Endothelial cell of umbilical vein (primary cell): ENCODE data around the gene MRPL42. TPM values are rescaled to one million over a fixed set of nuclear protein-coding genes. Genes with fewer than 3 reads are reported as not detected.

Experiments
- BruUV-seq: library from RNA; stranded (reverse); fragments of 400-500 nt; replicated peaks from 2 replicates; lab custom pipeline; 2021; lab: Mats Ljungman, UMichigan
- CTCF ChIA-PET: fragments of 300-600, 350-600 bp; sonication (Branson Sonifier 250); formaldehyde crosslinking; loops from one replicate; lab custom pipeline; 2021; ENCODE audit warnings: antibody characterized with exemption, inconsistent platforms; lab: Charles Lee
- POLR2A ChIA-PET: fragments of 300-600, 350-600 bp; sonication (Branson Sonifier 250); formaldehyde crosslinking; loops from one replicate; lab custom pipeline; 2021; ENCODE audit warnings: antibody characterized with exemption, inconsistent platforms; lab: Charles Lee
- DNase-seq: peaks from one replicate; pipeline ENCODE4 v3.0.0-alpha.2; 2011; ENCODE audit warnings: low read depth, low spot score
- FAIRE-seq: peaks from 2 replicates; lab custom pipeline; 2011; peaks lifted over from hg19 to GRCh38; lab: Jason Lieb, UNC
- H2AFZ ChIP-seq: 2 replicates; pipeline ENCODE4 v1.6.0; 2012; ENCODE audit warnings: low read depth, low read length, control low read depth, inconsistent platforms
- H3K27ac ChIP-seq: 2 replicates; pipeline ENCODE4 v1.5.1; 2011; ENCODE audit warnings: low read depth, mild to moderate bottlenecking, control low read depth, low read length, moderate library complexity; ENCODE audit not compliant: insufficient read depth
- H3K27me3 ChIP-seq, 2 experiments: 2 replicates each; pipeline versions ENCODE4 v1.6.0 to v1.6.1; 2011; ENCODE audit warnings: low read length in 2 of 2, mixed read lengths in 1 of 2; ENCODE audit not compliant: control insufficient read depth in 2 of 2, insufficient read depth in 2 of 2
- H3K36me3 ChIP-seq, 2 experiments: 2 replicates in 1 of 2; 3 replicates in 1 of 2; pipeline ENCODE4 v1.5.1; 2011; ENCODE audit warnings: low read length in 2 of 2, mild to moderate bottlenecking in 1 of 2, moderate library complexity in 1 of 2; ENCODE audit not compliant: control insufficient read depth in 2 of 2, insufficient read depth in 2 of 2; ENCODE audit errors: extremely low read depth in 1 of 2
- H3K4me1 ChIP-seq: 3 replicates; pipeline ENCODE4 v1.5.1; 2011; ENCODE audit warnings: mild to moderate bottlenecking, low read length; ENCODE audit not compliant: control insufficient read depth, insufficient read depth; ENCODE audit errors: extremely low read depth
- H3K4me2 ChIP-seq: 2 replicates; pipeline ENCODE4 v1.6.1; 2011; ENCODE audit warnings: low read length, control low read depth, mixed read lengths; ENCODE audit not compliant: insufficient read depth
- H3K4me3 ChIP-seq, 3 experiments: fragments of 200-600 bp in 1 of 3; sonication (generic), shearing (Covaris generic) in 1 of 3; replicated peaks in 1 of 3; 2 replicates each; pipeline ENCODE4 v1.5.1; 2011 to 2016; ENCODE audit warnings: control low read depth in 3 of 3, low read length in 3 of 3, mild to moderate bottlenecking in 2 of 3, inconsistent platforms in 1 of 3, low read depth in 1 of 3, moderate library complexity in 1 of 3; ENCODE audit not compliant: insufficient read depth in 1 of 3
- H3K79me2 ChIP-seq: 2 replicates; pipeline ENCODE4 v1.6.0; 2012; ENCODE audit warnings: low read length, inconsistent platforms; ENCODE audit not compliant: control insufficient read depth, insufficient read depth
- H3K9ac ChIP-seq: replicated peaks from 2 replicates; pipeline ENCODE3; 2011; ENCODE audit warnings: low read length, control low read depth; ENCODE audit not compliant: insufficient read depth; ENCODE audit errors: extremely low read depth
- H3K9me1 ChIP-seq: replicated peaks from 3 replicates; pipeline ENCODE4 v1.6.0; 2011; ENCODE audit warnings: mild to moderate bottlenecking, low read length; ENCODE audit not compliant: control insufficient read depth, insufficient read depth; ENCODE audit errors: extremely low read depth
- H3K9me3 ChIP-seq: replicated peaks from 2 replicates; pipeline ENCODE4 v1.5.1; 2012; ENCODE audit warnings: low read length, inconsistent platforms; ENCODE audit not compliant: control insufficient read depth, insufficient read depth
- H4K20me1 ChIP-seq: replicated peaks from 2 replicates; pipeline ENCODE3; 2011; ENCODE audit warnings: mild to moderate bottlenecking, low read length; ENCODE audit not compliant: control insufficient read depth, insufficient read depth; ENCODE audit errors: extremely low read depth
- EZH2 ChIP-seq: IDR thresholded peaks from 2 replicates; pipeline ENCODE4 v1.6.1; 2012; ENCODE audit warnings: borderline replicate concordance, low read depth, mild to moderate bottlenecking, moderate library complexity, low read length, inconsistent platforms; ENCODE audit not compliant: severe bottlenecking
- FOS ChIP-seq: IDR thresholded peaks from 2 replicates; pipeline ENCODE4 v1.6.1; 2011; ENCODE audit warnings: mild to moderate bottlenecking, low read length, moderate library complexity, borderline replicate concordance; ENCODE audit not compliant: insufficient read depth
- GATA2 ChIP-seq: IDR thresholded peaks from 2 replicates; pipeline ENCODE4 v1.7.0; 2011; ENCODE audit warnings: low read depth, mild to moderate bottlenecking, moderate library complexity, mixed read lengths, low read length; ENCODE audit not compliant: insufficient read length, insufficient read depth
- JUN ChIP-seq: IDR thresholded peaks from 2 replicates; pipeline ENCODE4 v1.6.1; 2011; ENCODE audit warnings: borderline replicate concordance, low read depth; ENCODE audit not compliant: insufficient read length, insufficient read depth
- MYC ChIP-seq: IDR thresholded peaks from one replicate; pipeline ENCODE4 v1.6.1; 2011; ENCODE audit warnings: mild to moderate bottlenecking, low read depth, low read length
- POLR2A ChIP-seq: IDR thresholded peaks from 2 replicates; pipeline ENCODE4 v1.6.1; 2012; ENCODE audit warnings: low read depth, mild to moderate bottlenecking, control low read depth, low read length
- POLR2AphosphoS5 ChIP-seq: IDR thresholded peaks from 2 replicates; pipeline ENCODE4 v1.6.1; 2012; ENCODE audit warnings: low read depth, mild to moderate bottlenecking, control low read depth, low read length, moderate library complexity; ENCODE audit not compliant: insufficient read depth
- dilution Hi-C: fragments of 300-500 bp; cut with MboI; formaldehyde crosslinking; loops from one replicate; pipeline ENCODE4 v1.15.0; 2019; ENCODE audit warnings: low sequenced_read_pairs; ENCODE audit not compliant: extremely low pct_ligation_motif_present
- intact Hi-C: fragments of 100-400 bp; cut with micrococcal nuclease; formaldehyde crosslinking; loops from one replicate; pipeline ENCODE4 v1.10.0; 2022
- polyA plus RNA-seq, 4 experiments: library from polyadenylated mRNA; depleted of rRNA in 3 of 4; stranded (reverse) in 3 of 4; unstranded in 1 of 4; fragments of >200 nt; gene quantifications; 2 replicates each; pipeline versions ENCODE4 v1.2.1 to v1.2.3, GENCODE V29; 2011 to 2012; ENCODE audit warnings: missing spikeins in 1 of 4
- total RNA-seq: library from RNA; stranded (reverse); gene quantifications from 2 replicates; pipeline ENCODE4 v1.2.3, GENCODE V29; 2021
- TF ChIP-seq, protein P1 (sequence below), 2 donors: IDR thresholded peaks; 1 replicate in 1 of 2; 2 replicates in 1 of 2; pipeline ENCODE4 v1.5.1; 2011; ENCODE audit warnings: low read length in 2 of 2, mild to moderate bottlenecking in 2 of 2, moderate library complexity in 2 of 2, control low read depth in 1 of 2, inconsistent platforms in 1 of 2, low read depth in 1 of 2; ENCODE audit not compliant: insufficient read depth in 1 of 2; ENCODE audit errors: extremely low read depth in 1 of 2
- TF ChIP-seq, protein P2 (sequence below): IDR thresholded peaks from 2 replicates; pipeline ENCODE4 v1.6.1; 2011; ENCODE audit not compliant: insufficient read depth, insufficient read length

Gene MRPL42
- total and polyA plus RNA-seq, 2 donors (not counting 3 experiments of a cell fraction or from before 2014, with no cell fraction given) = 38.5 to 61.2 TPM

DNA sequence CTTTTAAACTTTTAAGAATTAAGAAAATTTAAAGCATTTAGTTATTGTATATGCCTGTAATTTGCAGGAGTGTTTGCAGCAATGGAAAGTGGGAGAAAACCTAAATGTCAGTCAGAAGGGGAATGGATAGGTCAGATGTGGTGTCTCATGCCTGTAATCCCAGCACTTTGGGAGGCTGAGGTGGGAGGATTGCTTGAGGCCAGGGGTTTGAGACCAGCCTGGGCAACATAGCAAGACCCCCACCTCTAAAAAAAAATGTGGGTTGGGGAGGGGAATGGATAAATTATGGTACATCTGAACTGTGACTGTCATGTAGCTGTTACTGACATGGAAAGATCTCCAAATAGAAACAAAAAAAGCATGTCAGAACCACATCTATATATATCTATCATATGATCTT, 2.1 kb downstream of the MRPL42 start:
- Histone ChIP-seq H3K9ac (no peak overlapping the region), H3K9me3 (no peaks in the 10 kb centered on the region), H2AFZ (no peak overlapping the region), H3K36me3 (peaks cover 0 to 2% of the 10 kb centered on the region in 2 experiments), H3K4me2 (peak overlapping the region; percentile 95), H3K4me3 (peak overlapping the region in 1 of 3 experiments; percentile 95), H3K27ac (no peak overlapping the region), H3K9me1 (no peaks in the 10 kb centered on the region), H3K27me3 (no peaks in the 10 kb centered on the region), H4K20me1 (no peaks in the 10 kb centered on the region), H3K79me2 (peaks cover 55% of the 10 kb centered on the region), H3K4me1 (peaks cover 9% of the 10 kb centered on the region)
- intact Hi-C loops (no loop called here), dilution Hi-C loops (no loop called here)
- FAIRE-seq = no peak
- no peak for DNase-seq
- ChIA-PET POLR2A (no interaction called here), CTCF (no interaction called here)
- TF ChIP-seq POLR2A (no peak), JUN (no peak), EZH2 (no peak), MYC (no peak)
- TF ChIP-seq, protein P1, sequence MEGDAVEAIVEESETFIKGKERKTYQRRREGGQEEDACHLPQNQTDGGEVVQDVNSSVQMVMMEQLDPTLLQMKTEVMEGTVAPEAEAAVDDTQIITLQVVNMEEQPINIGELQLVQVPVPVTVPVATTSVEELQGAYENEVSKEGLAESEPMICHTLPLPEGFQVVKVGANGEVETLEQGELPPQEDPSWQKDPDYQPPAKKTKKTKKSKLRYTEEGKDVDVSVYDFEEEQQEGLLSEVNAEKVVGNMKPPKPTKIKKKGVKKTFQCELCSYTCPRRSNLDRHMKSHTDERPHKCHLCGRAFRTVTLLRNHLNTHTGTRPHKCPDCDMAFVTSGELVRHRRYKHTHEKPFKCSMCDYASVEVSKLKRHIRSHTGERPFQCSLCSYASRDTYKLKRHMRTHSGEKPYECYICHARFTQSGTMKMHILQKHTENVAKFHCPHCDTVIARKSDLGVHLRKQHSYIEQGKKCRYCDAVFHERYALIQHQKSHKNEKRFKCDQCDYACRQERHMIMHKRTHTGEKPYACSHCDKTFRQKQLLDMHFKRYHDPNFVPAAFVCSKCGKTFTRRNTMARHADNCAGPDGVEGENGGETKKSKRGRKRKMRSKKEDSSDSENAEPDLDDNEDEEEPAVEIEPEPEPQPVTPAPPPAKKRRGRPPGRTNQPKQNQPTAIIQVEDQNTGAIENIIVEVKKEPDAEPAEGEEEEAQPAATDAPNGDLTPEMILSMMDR (IDR thresholded peaks at IDR 0.05; ENCODE audit: extremely low read depth in 1 of 2, insufficient read depth in 1 of 2, low read depth in 1 of 2, low read length in 2 of 2) = no peak
- BruUV-seq = no TSS peak

DNA sequence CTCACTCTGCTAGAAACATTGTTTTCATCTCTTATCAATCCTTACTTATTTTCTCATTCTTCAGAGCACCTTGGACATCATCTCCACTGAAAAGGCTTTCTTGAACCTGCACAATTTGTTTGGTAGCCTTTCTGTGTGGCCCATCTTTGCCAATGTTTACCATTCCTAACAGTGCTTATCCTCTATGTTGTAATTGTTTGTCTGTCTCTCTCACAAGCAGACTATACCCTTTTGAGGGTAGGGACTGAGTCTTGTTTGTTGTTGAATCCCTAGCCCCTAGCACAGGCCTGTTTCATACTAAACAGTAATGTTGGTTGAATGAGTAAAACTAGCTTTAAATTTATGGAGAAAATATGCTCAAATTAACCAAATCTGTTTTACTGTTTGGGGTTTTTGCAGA, 9.2 kb downstream of the MRPL42 start:
- Histone ChIP-seq H3K36me3 (peaks cover 7 to 14% of the 10 kb centered on the region in 2 experiments), H2AFZ (no peak overlapping the region), H3K4me1 (no peaks in the 10 kb centered on the region), H4K20me1 (no peaks in the 10 kb centered on the region), H3K9me3 (no peaks in the 10 kb centered on the region), H3K27me3 (no peaks in the 10 kb centered on the region), H3K9ac (no peak overlapping the region), H3K79me2 (peaks cover 18% of the 10 kb centered on the region), H3K9me1 (no peaks in the 10 kb centered on the region), H3K27ac (no peak overlapping the region), H3K4me3 (no peak overlapping the region), H3K4me2 (no peak overlapping the region)
- dilution Hi-C loops = no loop called here
- BruUV-seq = no TSS peak
- intact Hi-C loops = no loop called here
- ChIA-PET CTCF (interaction anchor here (0.6 to 3.5 kb wide), 4 partner anchors 26 to 625 kb away, joined by 3 to 12 read pairs (median 4); no protein-coding TSS in a partner anchor), POLR2A (interaction anchor here (1.3 kb wide), 1 partner anchor 9 kb away, joined by 4 read pairs; the partner anchor contains the start of gene MRPL42)
- DNase-seq (no peak), FAIRE-seq (no peak)
- TF ChIP-seq GATA2 (no peak), POLR2A (no peak), JUN (no peak), MYC (no peak), POLR2AphosphoS5 (no peak), EZH2 (no peak), FOS (no peak)
- TF ChIP-seq, protein P1 (IDR thresholded peaks at IDR 0.05; ENCODE audit: extremely low read depth in 1 of 2, insufficient read depth in 1 of 2, low read depth in 1 of 2, low read length in 2 of 2) = no peak
- TF ChIP-seq, protein P2, sequence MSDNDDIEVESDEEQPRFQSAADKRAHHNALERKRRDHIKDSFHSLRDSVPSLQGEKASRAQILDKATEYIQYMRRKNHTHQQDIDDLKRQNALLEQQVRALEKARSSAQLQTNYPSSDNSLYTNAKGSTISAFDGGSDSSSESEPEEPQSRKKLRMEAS = no peak
